Stimulated activated CD4-positive, alpha-beta T cell treated with anti-CD3 and anti-CD28 coated beads, Interleukin-12 subunit alpha, Interleukin-12 subunit beta, amount 100 ng/mL, for 24 hours (primary cell): ENCODE results near the gene NOX1.

ENCODE experiments used
- DNase-seq, 2 experiments: peaks; one replicate each; pipeline ENCODE4 v3.0.0-alpha.2; 2020; ENCODE audit warnings: low read depth in 2 of 2

NOX1 gene

DNA sequence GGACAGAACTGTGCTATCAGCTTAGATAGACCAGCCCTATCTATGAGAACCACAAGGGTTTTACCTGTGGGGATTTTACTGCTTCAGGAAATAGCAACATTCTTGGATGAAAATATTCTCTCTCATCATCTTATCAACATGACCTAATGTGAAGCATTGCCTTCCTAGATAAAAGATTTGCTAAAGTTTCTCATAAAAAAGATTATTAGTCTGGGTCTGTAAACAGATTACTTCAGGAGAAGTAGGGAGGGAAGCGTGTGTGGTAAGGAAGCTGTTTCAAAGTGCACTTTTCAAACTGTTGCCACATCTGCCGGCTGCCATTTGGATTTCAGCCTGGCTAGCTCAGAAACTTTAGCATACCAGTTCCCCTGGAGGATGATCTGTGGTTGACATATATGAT, at the start of gene NOX1:
TSS of gene NOX1 (minus strand) at position 35 of the 400 bp plus-strand sequence. CDS start 220 bp downstream, outside the sequence.
- no peak for DNase-seq

DNA sequence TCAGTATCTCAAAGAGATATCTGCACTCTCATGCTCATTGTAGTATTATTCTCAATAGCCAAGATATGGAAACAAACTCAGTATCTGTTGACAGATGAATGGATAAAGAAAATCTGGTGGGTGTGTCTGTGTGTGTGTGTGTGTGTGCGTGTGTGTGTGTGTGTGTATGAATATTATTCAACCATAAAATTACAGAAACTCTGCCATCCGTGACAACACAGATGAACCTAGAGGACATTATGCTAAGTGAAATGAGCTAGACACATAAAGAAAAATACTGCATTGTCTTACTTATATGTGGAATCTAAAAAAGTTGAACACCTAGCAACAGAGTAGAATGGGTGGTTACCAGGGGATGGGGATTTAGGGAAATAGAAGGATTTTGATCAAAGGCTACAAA, 41.4 kb upstream of the NOX1 start:
- DNase-seq = no peak

DNA sequence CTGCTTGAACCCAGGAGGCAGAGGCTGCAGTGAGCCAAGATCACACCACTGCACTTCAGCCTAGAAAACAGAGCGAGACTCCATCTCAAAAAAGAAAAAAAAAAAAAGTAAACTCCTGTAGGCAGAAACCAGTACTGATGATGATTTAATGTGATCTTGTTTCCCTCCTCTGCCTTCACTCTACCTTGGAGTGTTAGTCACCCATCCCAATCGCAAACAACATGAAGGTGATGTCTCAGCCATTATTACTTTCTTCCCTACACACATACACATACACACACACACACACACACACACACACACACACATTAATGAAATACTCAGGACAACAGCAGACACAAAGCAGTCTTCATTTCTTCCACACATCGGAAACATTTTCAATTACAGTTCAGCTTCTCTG, 39.0 kb upstream of the NOX1 start:
- DNase-seq = no peak

DNA sequence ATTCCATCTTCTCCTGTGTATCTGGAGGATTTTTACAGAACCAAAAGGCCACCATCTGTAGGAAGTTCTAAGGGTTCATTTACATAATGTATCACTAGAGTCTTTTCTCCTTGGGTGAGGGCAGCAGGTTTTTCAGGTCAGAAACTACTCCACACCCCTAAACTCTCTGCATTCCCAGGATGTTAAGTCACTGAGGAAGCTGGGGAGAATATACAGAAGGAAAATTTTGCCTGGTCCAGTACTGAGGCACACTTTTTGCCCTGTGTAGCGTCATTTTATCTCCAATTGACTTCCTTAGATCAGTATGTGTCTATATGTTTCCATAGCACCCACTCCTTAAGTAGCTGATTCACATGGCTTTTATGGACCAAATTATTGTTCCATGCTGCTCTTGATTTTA, 37.6 kb upstream of the NOX1 start:
- DNase-seq = no peak

DNA sequence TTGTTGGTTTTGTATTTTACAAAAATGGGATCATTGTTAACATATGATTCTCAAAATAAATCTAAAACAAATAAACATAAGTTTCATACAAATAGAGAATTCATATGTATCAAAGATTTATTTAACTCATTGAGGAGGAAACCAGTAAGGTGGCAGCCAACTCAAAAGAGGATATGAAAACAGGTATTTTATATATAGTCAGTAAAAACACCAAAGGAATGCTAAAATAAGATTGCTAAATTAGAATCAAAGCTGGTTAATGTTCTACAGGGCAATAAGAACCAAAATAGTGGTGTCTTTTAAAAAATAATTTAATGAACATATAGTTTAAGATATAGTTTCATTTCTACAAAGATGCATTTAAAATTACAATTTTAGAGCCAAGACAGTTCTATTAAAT, 31.5 kb upstream of the NOX1 start:
- DNase-seq = no peak

DNA sequence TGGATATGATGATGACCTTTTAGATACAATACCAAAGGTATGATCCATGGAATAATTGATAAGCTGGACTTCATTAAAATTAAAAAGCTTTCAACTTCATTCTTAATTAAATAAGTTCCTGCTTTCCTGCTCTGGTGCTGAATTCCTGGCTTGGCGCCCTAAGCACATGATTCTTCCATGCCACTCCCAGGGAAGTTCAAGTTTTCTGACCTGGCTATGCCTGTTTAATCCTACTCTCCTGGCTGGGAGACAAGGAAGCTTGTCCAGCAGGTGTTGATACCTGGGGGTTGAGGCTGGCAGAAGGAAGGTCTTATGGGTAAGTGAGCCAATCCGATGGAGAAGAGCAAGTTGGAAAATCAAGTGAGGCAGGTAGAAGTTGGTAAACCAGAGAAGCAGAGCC, 30.3 kb upstream of the NOX1 start:
- DNase-seq = no peak

DNA sequence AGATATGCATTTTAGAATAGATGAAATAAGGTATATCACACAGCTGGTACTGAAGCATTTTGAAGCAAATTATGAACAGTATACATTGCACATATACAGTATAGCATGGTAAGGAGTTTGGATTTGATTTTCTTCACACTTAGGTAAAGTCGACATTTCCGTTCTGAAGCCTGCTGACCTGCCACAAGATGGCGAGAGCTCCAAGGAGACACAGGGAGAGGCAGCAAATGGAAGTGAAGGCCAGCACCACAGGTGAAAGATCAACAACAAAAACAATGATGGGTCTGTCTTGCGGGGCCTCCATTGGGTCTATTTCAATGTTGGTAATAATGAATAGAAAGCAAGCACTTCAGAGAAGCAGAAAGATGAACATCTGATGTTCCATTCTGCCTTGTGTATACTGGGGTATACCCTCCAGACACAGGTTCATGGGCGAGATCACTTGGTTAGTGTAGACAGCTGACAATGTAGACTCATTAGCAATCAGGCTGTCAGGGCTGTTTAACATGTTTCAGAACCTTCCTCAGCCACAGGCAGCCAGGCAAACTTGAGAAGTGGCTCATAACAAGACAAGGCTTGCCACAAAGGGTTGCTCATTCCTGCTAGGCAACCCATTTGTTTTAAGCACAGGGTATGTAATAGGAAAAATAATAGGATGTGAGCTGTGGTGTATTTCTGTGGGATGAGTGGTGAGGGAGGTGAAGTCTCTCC, 21.4 kb upstream of the NOX1 start:
- DNase-seq = no peak

DNA sequence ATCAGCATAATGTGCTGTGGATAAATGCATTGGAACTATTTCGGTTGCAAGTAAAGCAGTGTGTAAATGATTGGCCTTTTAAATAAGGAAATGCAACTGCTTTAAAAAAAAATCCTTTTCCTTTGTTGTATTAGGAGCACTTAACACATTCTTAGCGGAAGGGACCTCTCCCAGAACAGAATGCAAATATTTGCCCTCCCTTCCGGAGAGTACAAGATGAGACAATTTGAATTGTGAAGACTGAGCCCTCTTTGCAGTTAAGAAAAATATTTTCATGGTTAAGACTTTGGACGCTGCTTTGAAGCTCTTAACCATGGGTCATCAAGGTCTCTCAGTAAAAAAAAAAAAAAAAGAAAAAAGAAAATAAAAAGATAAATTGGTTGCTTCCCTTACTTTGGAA, 9.5 kb upstream of the NOX1 start:
- no peak for DNase-seq

DNA sequence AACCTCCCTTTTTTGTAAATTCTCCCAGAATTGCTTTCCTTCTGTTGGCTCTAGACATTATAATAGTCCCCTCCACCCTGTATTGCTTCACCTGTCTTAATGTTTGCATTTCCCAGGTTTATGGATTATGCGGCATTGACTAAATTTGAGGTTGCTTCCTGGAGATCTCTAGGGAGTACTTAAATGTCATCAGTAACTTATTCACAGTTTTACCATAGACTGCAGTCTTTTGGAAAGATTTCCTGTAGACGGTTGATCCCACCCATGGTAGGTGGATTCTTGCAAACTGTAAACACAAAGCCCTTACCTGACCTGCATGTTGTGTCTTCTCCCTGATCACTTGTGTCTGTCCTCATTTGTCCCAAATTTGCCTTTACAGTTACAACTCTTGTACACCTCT, 6.2 kb upstream of the NOX1 start:
- no peak for DNase-seq

DNA sequence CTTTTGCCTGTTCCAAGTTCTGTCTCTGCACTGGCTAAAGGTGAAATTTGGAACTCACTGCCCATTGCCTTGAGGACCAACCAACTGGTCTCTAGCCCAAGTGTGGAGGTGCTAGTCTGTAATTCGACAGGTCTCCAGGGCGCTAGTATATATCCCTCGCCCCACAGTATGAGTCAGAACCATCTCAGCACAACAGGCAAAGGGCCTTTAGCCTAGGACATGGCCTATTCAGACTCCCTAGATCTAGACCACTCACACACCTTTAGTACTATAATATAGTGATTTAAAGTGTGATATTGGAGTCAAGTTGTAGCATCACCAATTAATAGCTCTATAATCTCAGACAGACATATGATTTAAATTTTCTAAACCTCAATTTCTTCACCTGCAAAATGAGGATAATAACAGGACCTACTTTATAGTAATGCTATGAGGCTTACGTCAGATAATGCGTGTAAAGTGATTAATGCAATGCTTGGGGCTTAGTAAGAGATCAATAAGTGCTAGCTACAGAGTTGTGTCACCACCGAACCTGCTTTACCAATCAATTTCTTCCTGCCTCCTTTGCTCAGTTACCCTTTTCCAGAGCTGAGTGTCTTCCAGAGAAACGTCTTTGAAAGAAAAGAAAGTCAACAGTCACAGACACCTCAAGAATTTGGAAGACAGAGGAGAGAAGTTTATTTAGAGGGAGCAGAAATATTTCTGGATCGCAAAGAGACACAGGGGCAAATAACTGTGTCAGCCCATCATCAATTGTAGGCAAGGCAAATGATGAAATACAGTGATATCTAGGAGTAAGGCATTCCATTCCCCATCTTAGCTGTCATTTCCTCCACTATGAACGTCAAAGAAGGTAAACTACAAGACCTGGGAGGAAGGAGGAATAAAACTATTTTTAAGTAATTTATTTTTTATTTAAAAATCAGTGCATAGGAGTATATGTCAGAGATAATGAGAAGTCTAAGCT, 2.3 kb downstream of the NOX1 start:
- no peak for DNase-seq

DNA sequence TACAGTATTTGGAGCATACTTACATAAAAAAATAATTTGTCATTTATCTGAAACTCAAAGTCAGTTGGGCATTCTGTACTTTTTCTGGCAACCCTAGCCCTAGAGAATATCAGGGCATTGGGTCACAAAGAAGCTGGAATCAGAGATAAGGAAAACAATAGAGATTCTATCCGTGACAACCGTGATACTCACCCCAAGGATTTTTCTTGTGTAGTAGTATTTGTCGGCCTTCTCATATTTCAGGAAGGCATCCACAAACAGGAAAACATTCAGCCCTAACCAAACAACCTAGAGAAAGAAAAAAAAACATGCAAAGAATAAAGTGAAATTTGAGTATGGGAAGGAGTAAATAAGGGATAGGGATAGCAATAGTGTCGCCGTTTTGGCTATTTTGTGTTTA, 3.6 kb downstream of the NOX1 start:
- no peak for DNase-seq

DNA sequence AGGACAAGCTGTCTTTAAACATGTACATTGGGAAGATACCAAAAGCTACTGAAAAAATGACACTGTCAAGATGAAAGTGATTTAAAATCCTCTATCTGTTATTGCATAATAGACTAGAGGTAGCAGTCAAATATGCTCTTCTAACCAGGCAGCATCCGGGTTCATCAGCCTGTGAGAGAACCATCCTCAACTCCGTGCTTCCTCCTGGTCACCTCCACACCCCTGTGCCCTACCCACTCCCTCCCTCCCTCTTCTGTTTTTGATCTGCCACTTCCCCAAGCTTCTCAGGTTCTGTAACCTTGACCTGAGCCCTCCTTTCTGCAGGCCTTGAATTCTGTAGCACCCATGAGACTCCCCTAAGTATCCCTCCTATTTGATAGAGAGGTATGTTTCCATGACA, 5.9 kb downstream of the NOX1 start:
- DNase-seq = no peak

DNA sequence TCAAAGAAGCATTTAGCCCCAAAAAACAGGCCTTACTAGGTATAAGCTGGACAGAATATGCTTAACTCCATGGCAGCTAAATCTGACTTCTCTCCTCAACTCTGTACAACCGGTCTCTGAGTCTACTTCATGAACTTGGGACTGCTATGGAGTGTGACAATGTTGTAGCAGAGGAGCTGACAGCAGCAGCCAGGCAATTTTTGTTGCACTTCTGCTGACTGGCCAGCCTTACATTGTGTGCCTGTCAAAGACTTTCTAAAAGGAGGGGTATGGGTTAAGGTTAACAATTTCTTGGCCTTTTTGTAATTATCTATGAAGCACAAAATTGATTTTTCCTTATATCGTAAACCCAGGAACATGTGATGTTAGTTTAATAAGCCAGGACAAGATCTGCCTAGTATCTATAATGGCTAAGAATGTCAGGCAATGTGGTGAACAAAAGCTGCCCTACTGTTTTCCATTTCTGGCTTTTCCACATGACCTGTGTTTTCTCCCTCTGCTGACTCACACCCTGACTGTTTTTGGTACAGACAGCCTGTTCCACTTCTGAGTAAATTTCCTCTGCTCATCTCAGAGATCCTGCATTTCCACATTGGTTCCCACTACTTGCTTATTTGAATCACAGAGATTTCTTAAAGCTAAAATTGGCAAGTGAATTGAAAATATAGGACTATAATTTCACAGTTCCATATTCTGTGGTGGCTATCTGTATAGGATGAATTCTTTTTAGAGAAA, 9.3 kb downstream of the NOX1 start:
- no peak for DNase-seq

DNA sequence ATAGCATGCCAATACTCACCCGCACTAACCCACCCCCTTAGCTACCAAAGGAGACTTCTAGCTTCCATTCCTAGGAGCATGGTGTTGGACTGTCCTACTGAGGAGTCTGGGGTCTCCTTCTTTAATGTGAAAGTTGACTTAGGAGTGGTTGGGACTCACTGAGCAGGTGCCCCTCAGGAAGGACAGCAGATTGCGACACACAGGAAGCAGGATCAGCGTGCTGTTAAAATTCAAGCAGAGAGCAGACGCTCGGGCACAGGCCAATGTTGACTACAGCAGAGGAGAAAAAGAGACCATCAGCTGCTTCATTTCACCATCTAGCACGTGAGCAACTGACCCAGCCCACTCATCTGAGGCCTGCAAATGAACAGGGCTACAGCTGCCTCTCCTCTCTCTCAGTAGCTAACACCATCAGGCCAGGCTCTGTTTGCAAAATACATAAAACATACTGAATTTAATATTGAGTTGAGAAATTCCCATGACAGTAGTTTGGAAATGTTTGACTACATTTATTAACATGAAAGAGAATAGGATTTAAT, 10.8 kb downstream of the NOX1 start:
- no peak for DNase-seq

DNA sequence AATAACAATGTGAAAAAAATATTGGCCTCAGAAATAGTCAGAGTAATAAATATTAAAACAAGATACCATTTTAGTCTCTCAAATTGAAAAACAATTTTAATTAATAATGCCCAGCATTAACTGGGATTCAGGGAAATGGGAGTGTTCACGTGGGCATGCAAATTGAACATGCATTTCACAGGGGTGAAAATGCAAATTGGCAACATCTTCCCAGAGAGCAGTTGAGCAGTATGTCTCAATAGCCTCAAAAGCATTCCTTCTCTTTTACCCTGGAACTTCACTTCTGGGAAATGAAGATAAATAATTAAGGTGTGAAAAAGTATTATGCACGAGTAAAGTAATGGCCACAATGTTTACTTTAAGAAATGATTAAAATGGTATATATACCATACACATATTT, 21.3 kb downstream of the NOX1 start:
- no peak for DNase-seq

DNA sequence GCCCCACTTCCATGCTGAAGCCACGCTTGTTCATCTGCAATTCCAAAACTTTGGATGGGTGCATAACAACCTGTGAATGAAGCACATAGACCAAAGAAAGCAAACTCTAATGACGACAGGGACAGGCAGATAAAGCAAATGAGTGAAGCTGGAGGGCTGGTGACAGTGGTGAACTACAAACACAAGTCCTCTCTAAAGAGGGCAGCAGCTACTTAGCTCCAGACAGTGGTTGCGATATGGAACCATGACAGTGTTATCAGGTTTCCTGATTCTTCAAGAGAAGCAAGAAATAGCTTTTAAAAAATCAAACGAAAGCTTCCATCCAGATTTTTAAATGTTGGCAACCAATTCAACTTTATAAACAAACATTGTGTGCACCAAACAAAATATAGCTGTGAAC, 23.8 kb downstream of the NOX1 start:
- no peak for DNase-seq

DNA sequence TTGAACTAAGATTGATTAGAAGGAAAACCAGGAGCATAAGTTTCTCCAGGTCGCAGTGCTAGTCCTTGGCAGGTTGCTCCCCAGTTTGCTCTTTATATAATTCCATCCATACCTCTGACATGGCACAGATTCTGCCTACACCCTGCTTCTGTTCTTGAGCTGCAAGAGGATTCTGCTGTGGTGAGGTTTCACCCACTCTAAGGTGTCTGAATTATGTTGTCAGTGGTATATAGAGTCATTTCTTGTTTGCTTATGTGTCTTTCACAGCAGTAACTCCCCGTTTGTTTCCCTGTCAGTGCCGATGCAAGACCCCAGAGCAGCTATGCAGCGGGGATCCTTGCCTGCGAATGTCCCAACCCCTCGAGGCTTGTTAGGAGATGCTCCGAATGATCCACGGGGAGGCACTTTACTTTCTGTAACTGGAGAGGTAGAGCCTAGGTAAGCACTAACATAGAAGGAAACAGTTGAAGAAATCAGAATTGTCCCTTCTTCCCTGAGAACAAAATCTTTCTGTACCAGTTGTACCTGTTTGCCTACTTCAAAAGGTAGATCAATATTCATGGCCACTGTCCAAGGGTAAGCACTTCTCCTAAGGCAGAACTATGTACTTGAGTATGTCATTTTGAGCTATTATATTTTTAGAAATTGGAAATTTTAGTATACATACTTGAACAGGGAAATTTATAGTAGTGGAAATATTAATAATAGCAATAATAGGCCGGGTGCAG, 42.8 kb downstream of the NOX1 start:
- DNase-seq = no peak

DNA sequence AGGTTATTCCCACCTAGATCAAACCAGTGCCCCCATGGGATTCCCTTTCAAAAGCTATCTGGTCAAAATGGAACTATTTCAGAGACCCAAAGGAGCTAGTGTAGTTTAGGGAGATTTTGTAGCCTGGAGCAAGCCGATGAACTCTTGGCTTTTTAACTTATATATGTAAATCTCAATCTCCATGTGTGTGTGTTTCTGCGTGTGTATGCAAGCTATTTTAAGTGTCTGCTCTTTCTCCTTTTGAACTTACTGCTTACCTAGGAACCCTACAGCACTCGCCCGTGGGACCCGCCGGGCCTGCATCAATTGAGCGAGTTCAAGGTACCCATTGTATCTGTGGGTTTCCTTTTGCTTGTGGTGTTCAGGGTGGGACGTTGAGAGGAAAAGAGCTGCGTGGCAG, 43.6 kb downstream of the NOX1 start:
- DNase-seq = no peak

DNA sequence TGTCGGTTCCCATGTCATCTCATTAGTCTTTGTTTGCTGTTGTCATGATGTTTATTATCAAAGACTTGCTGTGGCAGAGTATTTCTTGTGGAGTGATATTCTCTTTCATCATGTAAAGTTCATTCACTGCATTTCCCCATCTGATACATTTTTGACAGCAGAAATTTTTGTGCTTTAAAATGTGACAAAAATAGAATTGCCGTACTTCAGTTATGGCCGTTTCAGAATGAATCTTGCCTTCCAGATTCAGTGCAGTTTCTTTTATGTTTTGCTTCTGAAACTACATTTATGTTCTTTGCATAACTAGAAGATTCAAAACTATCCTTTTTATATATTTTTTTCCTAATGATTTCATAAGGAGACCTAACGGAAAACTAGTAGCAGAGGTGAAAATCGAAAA, 44.0 kb downstream of the NOX1 start:
- no peak for DNase-seq

DNA sequence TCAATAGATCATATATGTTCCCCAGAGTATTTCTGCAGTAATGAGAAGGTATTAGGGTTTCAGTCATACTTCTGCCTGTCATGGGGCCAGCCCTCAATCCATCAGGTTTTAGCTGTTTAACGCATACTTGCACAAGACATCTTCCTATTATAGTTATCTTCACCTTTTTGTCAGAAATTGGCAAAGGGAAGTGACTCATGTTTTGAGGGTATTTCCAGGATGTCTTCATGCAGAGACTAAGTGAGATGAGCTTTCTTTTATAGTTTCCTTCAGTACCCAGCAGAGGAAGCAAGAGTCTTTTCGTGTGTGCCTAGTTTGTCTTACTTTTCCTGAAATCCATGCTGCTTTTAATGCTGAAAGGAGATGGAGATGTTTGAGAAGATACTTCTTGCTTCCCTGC, 44.4 kb downstream of the NOX1 start:
- no peak for DNase-seq

DNA sequence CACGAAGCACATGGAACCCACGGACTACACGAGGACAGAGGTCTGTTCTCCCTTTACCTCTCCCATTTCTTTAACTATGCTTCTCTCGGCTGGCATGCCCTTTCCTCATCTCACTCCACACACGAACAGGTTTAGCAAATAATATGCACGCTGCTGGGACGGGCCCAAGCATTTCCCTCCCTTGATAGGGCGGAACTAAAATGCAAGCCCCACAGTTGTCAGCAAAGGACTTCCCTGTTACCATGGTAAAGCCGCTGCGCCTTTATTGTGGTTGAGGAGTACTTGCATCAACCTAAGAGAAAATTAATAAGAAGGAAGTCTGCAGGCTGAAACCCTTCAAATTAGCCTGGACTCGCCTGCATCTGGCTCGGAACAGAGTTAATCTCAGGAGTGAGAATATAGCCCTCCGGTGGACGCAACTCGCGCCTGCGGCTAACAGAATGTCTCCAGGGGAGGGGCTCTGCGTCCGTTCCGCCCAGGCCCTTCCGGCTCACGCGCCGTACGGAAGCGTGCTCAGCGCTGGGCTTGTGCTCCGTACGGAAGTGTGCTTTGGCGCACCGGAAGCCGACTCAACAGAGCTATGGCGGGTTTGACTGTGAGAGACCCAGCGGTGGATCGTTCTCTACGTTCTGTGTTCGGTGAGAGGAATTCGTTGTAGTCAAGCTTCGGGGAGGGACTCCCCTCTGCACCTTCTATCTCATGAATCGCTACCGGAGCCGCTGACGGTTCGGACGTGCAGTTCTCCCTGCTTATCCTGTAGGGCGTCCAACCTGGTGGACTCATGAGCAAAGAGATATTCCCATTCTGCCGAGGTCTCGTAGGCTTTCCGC, 54.1 kb downstream of the NOX1 start, which contains the start of gene CSTF2:
TSS of gene CSTF2 (plus strand) at position 555 of the 830 bp plus-strand sequence. CDS start at position 581, 26 bp downstream.
- DNase-seq = peak; percentile 55 to 58
